Measurements from ENCODE around the gene MKRN1.
"Not testable (repeated sequence)": the region's sequence is repeated elsewhere in the genome, so short reads cannot be mapped to it uniquely, and the experiment has no call there.

Gene MKRN1, protein sequence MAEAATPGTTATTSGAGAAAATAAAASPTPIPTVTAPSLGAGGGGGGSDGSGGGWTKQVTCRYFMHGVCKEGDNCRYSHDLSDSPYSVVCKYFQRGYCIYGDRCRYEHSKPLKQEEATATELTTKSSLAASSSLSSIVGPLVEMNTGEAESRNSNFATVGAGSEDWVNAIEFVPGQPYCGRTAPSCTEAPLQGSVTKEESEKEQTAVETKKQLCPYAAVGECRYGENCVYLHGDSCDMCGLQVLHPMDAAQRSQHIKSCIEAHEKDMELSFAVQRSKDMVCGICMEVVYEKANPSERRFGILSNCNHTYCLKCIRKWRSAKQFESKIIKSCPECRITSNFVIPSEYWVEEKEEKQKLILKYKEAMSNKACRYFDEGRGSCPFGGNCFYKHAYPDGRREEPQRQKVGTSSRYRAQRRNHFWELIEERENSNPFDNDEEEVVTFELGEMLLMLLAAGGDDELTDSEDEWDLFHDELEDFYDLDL

DNA sequence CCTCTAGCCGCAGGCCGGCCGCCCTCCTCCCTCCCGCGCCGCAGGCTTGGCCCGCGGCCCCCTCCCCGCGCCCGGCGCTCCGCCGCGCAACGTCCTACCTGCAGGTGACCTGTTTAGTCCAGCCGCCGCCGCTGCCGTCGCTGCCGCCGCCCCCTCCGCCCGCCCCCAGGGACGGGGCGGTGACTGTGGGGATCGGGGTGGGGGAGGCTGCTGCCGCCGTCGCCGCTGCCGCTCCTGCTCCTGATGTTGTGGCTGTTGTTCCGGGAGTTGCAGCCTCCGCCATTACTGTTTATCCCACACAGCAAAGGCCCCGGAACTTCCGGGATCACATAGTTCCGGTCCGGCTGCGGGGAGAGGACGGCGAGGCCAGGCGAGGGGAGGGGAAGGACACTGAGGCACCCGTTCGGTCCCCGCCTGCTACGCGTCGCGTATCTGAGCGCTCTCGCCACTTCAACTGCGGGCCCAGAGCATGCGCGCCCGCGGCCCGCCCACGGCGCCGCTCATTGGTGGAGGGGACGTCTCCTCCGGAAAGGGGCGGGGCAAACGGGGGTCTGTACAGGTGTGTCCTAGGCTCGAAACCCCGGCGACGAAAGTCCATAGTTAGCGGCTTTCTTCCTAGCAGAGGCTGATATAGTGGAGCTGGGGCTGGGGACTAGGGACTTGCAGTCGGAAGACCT, at the start of gene MKRN1:
Gene MKRN1, minus strand, starts transcription at position 444 of the 677 bp plus-strand sequence. Its CDS starts 161 bp downstream, at position 283.
- peak; percentile 97 for DNase-seq (ENCODE audit: low spot score)

DNA sequence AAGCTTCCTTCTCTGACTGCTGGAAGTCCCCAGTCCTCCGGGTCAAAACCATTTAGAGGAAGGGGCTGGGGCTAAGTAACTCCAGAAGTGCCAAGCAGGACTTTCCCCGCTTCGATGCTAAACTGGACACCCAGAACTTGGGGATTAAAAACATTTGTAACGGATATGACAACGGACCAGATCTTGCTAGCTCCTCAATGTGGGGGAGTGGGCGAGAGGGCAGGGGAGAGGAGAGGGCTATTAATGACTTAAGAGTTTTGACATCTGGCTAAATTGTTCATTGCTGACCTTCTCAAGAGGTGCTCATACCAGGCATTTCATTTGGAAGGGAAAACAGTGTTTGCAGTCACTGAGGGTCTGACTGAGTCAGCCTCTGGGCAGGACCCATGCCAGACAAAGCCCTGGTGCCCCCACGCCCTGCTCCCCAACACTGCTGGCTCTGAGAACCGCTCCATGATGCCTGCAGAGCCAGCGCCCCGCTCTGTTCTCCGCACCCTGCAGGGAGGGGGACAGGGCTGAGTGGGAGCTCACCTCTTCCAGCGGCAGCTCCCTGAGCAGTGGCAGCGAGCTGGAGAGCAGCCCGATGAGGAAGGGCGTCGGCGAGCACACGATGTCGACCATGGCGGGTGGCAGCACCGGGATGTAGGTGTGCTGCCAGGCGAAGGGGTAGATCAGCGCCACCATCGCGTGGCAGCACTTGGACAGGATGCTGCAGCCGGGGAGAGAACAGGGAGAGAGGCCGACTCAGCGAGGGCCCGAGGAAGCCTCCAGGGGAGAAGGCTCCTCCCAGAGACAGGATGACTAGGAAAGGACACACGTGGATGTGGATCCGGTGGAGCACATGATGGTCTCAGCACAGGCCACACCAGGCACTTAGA, 47.7 kb upstream of the MKRN1 start:
- peak; percentile 54 for DNase-seq (ENCODE audit: low spot score)

DNA sequence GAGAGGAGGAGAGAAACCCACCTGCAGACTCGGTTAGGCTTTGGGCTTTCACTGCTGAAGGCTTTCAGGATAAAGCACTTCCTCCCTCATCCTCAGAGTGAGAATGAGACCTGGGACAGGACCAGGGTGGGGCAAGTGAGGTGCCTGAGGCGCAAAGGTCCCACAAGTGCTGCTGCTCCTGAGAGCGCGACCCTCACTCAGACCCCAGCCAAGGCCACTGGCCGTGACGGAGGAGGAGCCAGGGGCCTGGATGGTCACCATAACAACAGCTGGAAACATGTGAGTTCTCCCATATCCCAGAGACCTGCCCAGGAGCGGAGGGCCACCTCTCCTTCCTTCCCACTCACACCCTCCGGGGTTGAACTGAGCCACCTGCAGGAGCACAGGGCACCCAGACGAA, 46.9 kb upstream of the MKRN1 start:
- no peak for DNase-seq (ENCODE audit: low spot score)

DNA sequence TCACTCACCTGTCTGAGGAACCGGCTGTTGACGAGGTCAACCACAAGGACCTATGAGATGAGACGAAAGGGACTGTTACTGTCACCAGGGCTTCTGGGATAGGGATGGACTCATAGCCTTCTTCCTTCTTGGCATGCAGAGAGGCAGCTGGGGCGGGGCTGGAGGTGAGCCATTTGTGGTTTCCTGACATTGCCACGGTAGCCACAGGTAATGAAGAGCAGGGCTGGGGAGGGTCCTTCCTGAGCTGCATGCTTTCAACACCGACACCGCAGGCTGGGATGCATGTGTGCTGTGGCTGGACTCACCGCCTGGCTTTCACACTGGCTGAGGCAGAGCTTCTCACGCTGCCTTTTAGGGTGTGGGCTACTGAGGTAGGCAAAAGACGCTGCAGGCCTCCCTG, 46.4 kb upstream of the MKRN1 start:
- DNase-seq (ENCODE audit: low spot score): peak; percentile 59

DNA sequence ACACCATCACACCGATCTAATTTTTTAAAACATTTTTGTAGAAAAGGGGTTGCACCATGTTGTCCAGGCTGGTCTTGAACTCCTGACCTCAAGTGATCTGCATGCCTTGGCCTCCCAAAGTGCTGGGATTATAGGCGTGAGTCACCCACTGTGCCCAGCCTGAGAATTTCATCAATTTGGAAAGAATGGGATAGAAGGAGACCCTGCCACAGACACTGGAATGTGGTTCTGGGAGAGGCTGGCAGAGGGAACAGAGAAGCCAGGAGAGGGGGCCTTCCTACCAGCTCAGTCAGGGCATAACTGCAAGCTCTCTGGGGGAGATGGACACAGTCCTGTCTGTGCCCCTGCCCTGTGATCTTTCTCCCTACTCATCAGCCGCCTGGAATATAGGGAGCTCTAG, 42.1 kb upstream of the MKRN1 start:
- DNase-seq (ENCODE audit: low spot score): no peak

DNA sequence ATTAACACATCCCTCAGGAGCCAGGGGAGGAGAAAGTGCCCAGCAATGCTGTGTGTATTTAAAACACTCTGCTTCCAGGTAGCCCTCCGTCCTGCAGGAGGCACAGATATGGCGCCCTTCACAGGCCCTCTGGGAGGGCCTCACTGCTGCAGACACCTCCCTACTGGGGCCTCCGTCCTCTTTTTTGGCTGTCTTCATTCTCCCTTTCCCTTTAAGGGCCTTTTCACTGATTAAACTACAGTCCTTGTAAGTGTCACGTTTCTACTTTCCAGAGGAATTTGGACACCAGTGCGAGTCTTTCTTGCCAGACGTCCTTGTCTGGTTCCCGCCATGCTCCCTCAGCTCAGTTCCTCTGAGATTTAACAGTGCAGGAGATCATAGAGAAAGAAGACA, 39.7 kb upstream of the MKRN1 start:
- DNase-seq (ENCODE audit: low spot score): no peak

DNA sequence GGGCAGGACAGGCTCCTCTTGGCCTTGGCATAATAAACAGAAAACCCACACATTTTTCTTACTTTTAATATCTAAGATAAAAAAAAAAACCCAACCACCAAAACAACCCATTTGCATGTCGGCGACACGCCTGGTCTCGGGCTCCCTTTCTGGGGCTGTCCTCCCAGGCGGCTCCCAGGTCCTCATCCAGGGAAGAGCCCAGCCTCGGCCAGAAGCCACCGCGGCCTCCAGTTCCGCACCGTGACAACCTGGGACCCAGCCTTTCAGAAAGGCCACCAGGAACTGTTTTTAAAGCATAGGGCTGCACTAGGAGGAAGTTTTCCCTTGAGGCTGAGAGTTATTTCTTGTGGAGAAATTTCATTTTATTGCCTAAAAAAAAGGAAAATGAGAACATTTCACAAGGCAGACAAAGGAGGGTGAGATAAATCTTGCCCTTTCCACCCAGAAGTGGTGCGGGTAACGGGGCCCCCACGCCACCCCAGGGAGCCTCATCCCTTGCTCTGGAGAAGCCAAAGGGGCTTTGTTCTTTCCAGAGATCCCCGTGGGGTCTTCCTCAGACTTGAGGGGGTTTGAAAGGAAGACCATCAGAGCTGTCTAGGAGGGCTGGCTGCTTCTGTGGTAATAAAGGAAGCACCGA, 39.2 kb upstream of the MKRN1 start:
- DNase-seq (ENCODE audit: low spot score): no peak

DNA sequence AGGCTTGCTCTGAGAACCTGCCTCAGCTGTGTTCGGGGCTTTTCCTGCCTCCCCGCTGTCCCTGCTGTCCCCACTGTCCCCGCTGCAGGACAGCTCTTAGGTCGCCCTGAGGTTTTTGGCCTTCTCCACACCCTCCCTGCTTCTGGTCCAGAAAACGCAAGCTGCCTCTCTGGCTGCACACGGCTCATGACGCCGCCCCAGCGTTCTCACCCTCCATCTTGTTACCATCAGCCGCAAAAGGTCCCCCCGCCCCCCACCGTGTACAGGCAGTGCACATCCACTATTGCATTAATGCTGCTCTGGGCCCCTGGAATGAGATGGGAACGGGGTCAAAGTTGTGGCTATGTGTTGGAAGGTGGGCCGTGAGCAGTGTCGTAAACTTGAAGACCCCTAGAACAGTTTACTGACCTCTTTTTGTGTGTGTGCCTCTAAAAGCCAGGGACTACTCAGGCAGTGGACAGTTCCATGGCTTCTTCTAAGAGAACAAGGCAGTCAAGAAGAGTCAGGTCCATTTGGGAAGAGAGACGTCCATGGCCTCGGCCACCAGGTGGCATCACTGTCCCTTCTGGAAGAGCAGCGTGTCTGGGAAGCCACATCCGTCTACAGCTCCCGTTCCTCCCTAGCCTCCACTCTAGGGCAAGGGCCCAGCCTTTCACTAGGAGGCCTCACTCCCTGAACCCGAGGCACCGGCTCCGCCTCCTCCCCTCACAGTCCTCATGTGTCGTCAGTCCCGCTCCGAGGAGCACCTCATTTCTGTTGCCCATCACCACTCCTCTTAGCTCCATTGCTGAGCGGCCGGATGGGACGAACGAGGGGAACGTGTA, 38.5 kb upstream of the MKRN1 start:
- DNase-seq (ENCODE audit: low spot score): peak; percentile 88

DNA sequence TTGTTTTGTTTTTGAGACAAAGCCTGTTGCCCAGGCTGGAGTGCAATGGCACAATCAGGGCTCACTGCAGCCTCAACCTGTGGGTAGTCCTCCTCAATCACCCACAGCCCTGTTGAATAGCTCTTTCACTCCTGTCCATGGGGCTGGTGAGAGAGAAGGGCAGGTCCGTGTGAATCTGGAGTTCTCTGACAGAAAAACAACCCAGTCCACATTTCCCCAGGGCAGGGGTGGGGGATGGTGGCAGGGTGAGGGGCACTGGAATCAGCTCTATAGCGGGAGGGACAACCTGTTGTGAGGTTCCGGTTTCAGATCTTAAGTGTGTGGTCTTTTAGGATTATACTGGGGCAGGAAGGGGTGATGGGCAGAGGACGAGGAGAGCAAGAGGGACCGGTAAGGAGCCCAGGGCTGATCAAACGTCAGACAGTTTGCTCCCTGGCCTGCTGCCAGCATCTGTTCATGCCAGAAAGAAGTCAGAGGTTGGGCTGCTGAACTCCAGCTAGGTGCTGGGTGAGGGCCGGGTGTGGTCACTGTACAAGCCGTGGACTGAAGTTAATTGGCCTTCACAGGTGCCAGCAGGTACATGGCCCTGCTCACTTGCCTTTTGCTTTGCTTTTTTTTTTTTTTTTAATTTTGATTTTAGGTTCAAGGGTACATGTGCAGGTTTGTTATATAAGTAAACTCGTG, 33.2 kb upstream of the MKRN1 start:
- DNase-seq (ENCODE audit: low spot score): peak; percentile 69

DNA sequence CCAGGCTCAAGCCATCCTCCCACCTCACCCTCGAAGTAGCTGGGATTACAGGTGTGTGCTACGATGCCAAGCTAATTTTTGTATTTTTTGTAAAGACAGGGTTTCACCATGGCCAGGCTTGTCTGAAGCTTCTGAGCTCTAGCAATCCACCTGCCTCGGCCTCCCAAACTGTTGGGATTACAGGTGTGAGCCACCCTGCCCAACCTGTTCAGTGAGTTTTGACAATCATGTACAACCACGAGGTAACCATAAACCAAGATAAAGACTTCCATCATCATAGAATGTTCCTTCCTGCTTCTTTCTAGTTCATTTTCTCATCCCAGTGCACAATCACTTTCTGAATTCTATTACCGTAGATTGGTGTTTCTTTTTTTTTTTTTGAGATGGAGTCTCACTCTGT, 30.5 kb upstream of the MKRN1 start:
- DNase-seq (ENCODE audit: low spot score): no peak

DNA sequence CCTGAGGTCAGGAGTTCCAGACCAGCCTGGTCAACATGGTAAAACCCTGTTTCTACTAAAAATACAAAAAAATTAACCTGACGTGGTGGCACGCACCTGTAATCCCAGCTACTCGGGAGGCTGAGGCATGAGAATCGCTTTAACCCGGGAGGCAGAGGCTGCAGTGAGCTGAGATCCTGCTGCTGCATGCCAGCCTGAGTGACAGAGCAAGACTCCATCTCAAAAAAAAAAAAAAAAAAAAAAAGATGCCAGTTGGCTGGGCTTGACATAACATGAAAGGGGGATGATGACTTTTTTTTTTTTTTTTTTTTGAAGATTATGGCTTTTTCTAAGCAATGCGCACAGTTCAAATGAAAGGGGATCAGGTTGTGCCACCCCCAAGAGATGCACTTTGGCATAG, 28.3 kb upstream of the MKRN1 start:
- not testable (repeated sequence) for DNase-seq (ENCODE audit: low spot score)

DNA sequence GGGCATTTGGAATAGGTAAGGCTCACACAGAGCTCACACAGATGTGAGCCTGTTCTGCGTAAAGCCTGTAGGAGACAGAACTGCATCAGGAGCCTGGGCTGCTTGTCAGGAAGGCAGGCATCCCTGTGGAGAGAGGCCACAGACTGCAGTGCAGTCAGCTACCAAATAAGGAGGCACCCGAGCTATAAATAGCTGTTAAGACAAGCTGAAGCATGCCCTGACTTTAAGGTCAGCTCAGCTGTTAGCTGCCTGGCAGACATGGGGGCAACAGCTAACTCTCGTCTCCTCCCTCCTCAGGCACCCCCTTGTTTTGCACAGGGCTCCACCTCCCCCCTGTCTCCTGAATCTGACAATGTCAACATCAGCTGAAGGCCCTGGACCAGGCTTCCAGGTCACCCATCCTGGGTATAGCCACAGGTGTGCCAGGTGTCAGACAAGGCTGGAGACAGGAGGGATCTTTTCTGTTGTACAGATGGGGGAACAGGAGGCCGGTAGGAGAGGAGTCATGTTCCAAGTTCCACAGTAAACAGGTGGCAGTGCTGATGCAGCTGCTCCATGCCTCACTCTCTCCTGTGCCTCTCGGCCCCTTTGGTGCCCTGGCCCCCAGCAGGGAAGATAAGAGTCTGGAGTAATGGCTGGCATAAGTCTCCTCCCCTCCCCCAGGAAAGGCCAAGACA, 27.6 kb upstream of the MKRN1 start:
- DNase-seq (ENCODE audit: low spot score): no peak

DNA sequence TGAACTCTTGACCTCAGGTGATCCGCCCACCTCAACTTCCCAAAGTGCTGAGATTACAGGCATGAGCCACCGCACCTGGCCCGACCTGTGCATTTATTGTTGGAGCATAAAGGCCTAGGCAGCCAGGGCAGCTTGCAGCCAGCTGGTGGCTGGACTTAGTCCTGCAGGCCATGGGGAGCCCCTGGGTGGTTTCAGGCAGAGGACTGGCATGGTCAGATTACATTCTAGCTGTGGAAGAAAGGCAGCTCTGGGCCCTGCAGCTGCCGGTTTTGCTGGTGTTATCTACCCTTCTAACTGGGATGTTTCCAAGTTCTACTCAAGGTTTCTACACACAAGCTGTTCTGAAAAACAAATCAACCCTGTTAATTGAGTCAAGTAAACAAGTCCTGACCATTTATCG, 22.7 kb upstream of the MKRN1 start:
- no peak for DNase-seq (ENCODE audit: low spot score)

DNA sequence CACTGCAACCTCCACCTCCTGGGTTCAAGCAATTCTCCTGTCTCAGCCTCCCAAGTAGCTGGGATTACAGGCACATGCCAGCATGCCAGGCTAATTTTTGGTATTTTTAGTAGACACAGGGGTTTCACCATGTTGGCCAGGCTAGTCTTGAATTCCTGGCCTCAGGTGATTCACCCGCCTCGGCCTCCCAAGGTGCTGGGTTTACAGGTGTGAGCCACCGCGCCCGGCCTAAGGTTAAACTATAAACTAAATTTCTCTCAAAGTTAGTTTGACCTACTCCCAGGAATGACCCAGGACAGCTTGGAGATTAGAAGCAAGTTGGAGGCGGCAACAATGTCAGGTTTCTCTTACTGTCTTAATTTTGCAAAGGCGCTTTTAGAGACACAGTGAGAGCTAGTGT, 18.5 kb upstream of the MKRN1 start:
- DNase-seq (ENCODE audit: low spot score): not testable (repeated sequence)

DNA sequence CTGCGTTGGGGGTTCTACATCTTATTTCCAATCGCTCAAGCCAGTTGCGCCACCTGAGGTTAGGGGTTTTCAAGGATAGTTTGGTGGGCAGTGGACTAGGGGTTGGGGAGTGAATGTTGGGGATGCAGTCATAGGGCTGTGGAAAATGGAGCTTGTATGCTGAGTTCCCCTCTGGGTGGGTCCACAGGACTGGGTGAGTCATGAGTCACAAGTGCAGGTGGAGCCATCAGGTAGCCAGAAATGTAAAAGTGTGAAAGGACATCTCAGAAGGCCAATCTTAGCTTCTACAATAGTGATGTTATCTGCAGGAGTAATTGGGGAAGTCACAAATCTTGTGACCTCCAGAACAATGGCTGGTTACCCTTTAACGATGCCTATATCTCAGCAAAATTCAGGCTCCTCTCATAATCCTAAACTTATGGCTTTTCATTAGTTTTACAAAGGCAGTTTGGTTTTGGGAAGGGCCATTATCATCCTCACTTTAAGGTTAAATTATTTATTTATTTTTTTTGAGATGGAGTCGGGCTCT, 18.0 kb upstream of the MKRN1 start:
- DNase-seq (ENCODE audit: low spot score): no peak

DNA sequence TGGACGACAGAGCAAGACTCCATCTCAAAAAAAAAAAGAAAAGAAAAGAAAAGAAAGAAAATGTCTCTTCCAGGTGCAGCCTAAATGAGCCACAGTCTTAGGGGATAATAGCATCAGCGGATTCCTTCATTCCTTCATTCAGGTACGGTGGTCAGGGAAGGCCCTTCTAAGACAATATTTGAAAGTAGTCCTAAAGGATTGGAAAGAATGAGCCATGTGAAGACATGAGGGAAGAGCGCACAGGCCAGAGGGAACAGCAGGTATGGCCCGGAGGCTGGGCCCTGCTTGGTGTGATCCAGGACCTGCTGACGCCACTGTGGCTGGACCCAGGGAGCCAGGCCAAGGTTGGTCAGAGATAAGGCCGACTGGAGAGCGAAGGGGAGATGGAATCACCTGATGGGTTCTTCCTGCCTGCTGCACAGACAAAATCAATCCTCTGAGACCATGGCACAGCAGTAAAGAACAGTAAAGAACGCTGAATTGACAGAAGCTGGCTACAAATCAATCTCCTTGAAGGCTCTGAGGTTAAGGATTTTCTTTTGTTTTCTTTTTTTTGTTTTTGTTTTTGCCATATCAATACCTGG, 16.3 kb upstream of the MKRN1 start:
- DNase-seq (ENCODE audit: low spot score): no peak

DNA sequence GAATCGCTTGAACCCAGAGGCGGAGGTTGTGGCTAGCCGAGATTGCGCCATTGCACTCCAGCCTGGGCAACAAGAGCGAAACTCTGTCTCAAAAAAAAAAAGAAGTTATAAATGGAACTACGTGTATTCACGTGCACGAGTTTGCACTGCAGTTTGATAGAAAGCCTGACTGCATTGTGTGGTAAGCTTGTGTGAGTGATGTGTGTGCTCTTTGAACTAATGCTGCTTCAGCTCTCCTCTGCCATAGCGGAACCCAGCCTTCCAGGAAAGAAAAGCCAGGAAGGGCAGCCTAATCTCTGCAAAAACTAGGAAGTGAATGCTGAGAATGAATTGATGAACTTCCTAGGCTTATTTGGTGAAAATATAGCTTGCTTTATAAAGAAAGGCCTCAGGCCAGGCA, 15.6 kb upstream of the MKRN1 start:
- DNase-seq (ENCODE audit: low spot score): no peak

DNA sequence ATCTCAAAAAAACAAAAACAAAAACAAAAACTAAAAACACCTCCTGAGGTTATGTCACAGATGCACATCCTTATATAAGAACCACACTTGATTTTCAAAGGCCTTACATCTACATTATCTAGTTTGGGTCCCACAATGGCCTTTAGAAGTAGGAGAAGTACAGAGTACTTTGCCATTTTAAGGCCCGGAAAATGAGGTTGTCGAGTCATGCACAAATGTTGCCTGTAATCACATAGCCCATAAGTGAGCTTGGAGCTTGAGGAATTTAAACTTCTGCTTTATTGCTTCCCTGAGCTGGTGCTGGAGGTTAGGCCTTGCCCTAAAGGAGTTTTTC, 9.7 kb upstream of the MKRN1 start:
- DNase-seq (ENCODE audit: low spot score): no peak

DNA sequence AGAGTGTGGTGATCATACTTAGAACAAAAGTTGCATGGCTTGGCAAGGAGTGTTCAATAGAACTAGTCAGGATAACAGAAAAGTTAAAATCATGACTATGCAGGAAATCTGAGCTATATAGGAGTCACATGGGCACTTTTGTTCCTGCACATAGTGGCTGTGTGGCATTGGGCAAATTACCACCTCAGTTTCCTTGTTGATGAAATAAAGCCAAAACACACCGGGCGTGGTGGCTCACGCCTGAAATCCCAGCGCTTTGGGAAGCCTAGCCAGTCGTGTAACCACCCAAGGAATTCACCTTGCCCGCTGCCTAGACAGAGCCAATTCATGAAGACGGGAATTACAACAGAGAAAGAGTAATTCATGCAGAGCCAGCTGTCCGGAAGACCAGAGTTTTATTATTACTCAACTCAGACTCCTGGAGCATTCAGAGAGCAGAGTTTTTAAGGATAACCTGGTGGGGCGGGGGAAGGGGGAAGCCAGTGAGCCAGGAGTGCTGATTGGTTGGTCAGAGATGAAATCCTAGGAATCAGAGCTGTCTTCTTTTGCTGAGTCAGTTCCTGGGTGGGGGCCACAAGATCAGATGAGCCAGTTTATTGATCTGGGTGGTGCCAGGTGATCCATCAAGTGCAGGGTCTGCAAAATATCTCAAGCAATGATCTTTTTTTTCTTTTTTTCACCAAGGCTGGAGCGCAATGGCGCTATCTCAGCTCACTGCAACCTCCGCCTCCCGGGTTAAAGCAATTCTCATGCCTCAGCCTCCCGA, 6.4 kb upstream of the MKRN1 start:
- DNase-seq (ENCODE audit: low spot score): peak; percentile 75

Measured in kidney tubule cell (primary cell).